ENCODE data around the gene UBE2F.

- TF ChIP-seq CTCF (IDR thresholded peaks at IDR 0.05) (no peak), POLR2A (IDR thresholded peaks at IDR 0.05) (no peak)
Observed at GRCh38 chr2:238039151-238039550, 72.3 kb downstream of the UBE2F start.

All from testis (tissue), 2 donors.